Measurements from ENCODE around the gene HS1BP3. TPM values are rescaled to one million over a fixed set of nuclear protein-coding genes. Genes with fewer than 3 reads are reported as not detected.

The HS1BP3 gene
- total and polyA plus RNA-seq, 9 of the 15 experiments (the other 6 are each of a cell fraction or from before 2014, with no cell fraction given): 0.41 to 8.3 (median 5.9) TPM

GRCh38 chr2:20596973-20597859 lies 53.7 kb downstream of the HS1BP3 start:
- no peaks in the 10 kb centered on the region for H3K36me3 ChIP-seq (ENCODE audit: control insufficient read depth, insufficient read depth, low read length)
- peaks cover 38 to 65% of the 10 kb centered on the region in 2 experiments for H3K4me1 ChIP-seq (replicated peaks in 1 of 2; ENCODE audit: control insufficient read depth in 2 of 2, insufficient read depth in 2 of 2, low read length in 2 of 2)
- H3K9me3 ChIP-seq (replicated peaks; ENCODE audit: control insufficient read depth, insufficient read depth, low read depth, low read length): no peaks in the 10 kb centered on the region
- H2AFZ ChIP-seq (ENCODE audit: low read depth, low read length): peak overlapping the region; percentile 95
- peak in 1 of 4 experiments; percentile 45 for DNase-seq (ENCODE audit: extremely low read depth in 1 of 4, low spot score in 3 of 4)
- H3K9ac ChIP-seq (ENCODE audit: insufficient read depth in 1 of 2, low read depth in 2 of 2, low read length in 2 of 2): no peak overlapping the region
- no peaks in the 10 kb centered on the region for H3K27me3 ChIP-seq (ENCODE audit: control insufficient read depth in 2 of 2, insufficient read depth in 2 of 2, low read length in 2 of 2)
- no peaks in the 10 kb centered on the region for H4K20me1 ChIP-seq (replicated peaks; ENCODE audit: control insufficient read depth, insufficient read depth, low read length)
- H3K4me2 ChIP-seq (ENCODE audit: insufficient read depth, low read length): no peak overlapping the region
- H3K9me1 ChIP-seq (ENCODE audit: control insufficient read depth, insufficient read depth, low read length): peaks cover 4% of the 10 kb centered on the region
- POLR2A ChIA-PET: interaction anchor here (1.0 to 1.9 kb wide), 3 partner anchors 17 to 98 kb away, joined by 3 to 11 read pairs (median 3); no protein-coding TSS in a partner anchor
- peak overlapping the region; percentile 81; the same call in 1 of the 3 replicates for H3K27ac ChIP-seq (ENCODE audit: extremely low read depth, low read depth, low read length)
- 55% methylated on average over 9 of the region's 9 CpGs for WGBS (ENCODE audit: insufficient coverage, low coverage, missing lambda C conversion rate)
- in situ Hi-C loops (cut with MboI): no loop called here
- BruUV-seq (replicated peaks): no TSS peak
- CTCF ChIA-PET (ENCODE audit: low intra/inter-chr PET ratio): no interaction called here
- FAIRE-seq: no peak
- no peaks in the 10 kb centered on the region for H3K79me2 ChIP-seq (ENCODE audit: control insufficient read depth, insufficient read depth, low read length)
- ATAC-seq: no peak; the same call in 2 of the 3 replicates
- intact Hi-C loops (cut with micrococcal nuclease): no loop called here
- no peak overlapping the region for H3K4me3 ChIP-seq
- TF ChIP-seq ZNF444 (CRISPR knock-in tag; IDR thresholded peaks at IDR 0.05) (no peak), BHLHE40 (IDR thresholded peaks at IDR 0.05; ENCODE audit: low read length) (no peak), ZNF511 (CRISPR knock-in tag; IDR thresholded peaks at IDR 0.05) (no peak), JUN (IDR thresholded peaks at IDR 0.05; ENCODE audit: borderline replicate concordance, low read depth, low read length) (no peak), JUN (CRISPR knock-in tag; IDR thresholded peaks at IDR 0.05; ENCODE audit: borderline replicate concordance) (no peak), TFAP4 (CRISPR knock-in tag; IDR thresholded peaks at IDR 0.05; ENCODE audit: borderline replicate concordance) (no peak), GABPA (tag; conservative IDR thresholded peaks at IDR 0.05; ENCODE audit: low read depth) (peak; percentile 54), ZNF175 (CRISPR knock-in tag; IDR thresholded peaks at IDR 0.05; ENCODE audit: low read depth) (peak; percentile 81; the same call in 1 of the 2 replicates), ZNF146 (CRISPR knock-in tag; IDR thresholded peaks at IDR 0.05; ENCODE audit: unreplicated experiment) (no peak), SMAD2 (IDR thresholded peaks at IDR 0.05; ENCODE audit: low read depth, low read length) (no peak), ATF4 (CRISPR knock-in tag; IDR thresholded peaks at IDR 0.05) (no peak), CSDE1 (IDR thresholded peaks at IDR 0.05) (0 out of 4 replicates have a peak, but pooled peaks of 1 of the 2 experiments have one; percentile 46), ID3 (CRISPR knock-in tag; IDR thresholded peaks at IDR 0.05) (no peak), ID3 (tag; IDR thresholded peaks at IDR 0.05) (peak; percentile 47; the same call in 1 of the 2 replicates)
